MV-4-11 (cell line): ENCODE measurements around the gene TMEM185B.
"Not testable (repeated sequence)": the region's sequence is repeated elsewhere in the genome, so short reads cannot be mapped to it uniquely, and the experiment has no call there.

Source experiments
- DNase-seq: peaks from one replicate; lab custom pipeline; 2025; lab: John Stamatoyannopoulos, UW

The TMEM185B gene

GRCh38 chr2:120208381-120209353 is 14.5 kb downstream of the TMEM185B start:
- DNase-seq, result no peak

GRCh38 chr2:120206022-120206581 is 17.1 kb downstream of the TMEM185B start:
- no peak for DNase-seq

- DNase-seq, result no peak
Measured at GRCh38 chr2:120204945-120205670, 18.1 kb downstream of the TMEM185B start.

GRCh38 chr2:120204417-120204816 is 18.8 kb downstream of the TMEM185B start:
- no peak for DNase-seq

GRCh38 chr2:120204022-120204405 is 19.2 kb downstream of the TMEM185B start:
- DNase-seq, result no peak

GRCh38 chr2:120203251-120204021 is 19.8 kb downstream of the TMEM185B start:
- peak; percentile 43 for DNase-seq

GRCh38 chr2:120199817-120200459 is 23.3 kb downstream of the TMEM185B start:
- not testable (repeated sequence) for DNase-seq

GRCh38 chr2:120195553-120195952 is 27.6 kb downstream of the TMEM185B start:
- DNase-seq, result no peak

GRCh38 chr2:120192280-120192679 is 30.9 kb downstream of the TMEM185B start:
- no peak for DNase-seq

- DNase-seq, result no peak
Measured at GRCh38 chr2:120189189-120189588, 34.0 kb downstream of the TMEM185B start.

GRCh38 chr2:120182019-120182560 is 41.1 kb downstream of the TMEM185B start:
- DNase-seq, result no peak

- DNase-seq, result no peak
Measured at GRCh38 chr2:120180066-120180465, 43.1 kb downstream of the TMEM185B start.

GRCh38 chr2:120179396-120179795 is 43.8 kb downstream of the TMEM185B start:
- no peak for DNase-seq

GRCh38 chr2:120177973-120178372 is 45.2 kb downstream of the TMEM185B start:
- DNase-seq, result no peak

- DNase-seq, result peak; percentile 76
Measured at GRCh38 chr2:120177001-120177621, 46.1 kb downstream of the TMEM185B start.

- DNase-seq, result no peak
Measured at GRCh38 chr2:120176526-120176925, 46.7 kb downstream of the TMEM185B start.

- DNase-seq, result peak; percentile 53
Measured at GRCh38 chr2:120174963-120175581, 48.1 kb downstream of the TMEM185B start.
